B cell (primary cell): Measurements from ENCODE around the gene PCP4. TPM values are rescaled to one million over a fixed set of nuclear protein-coding genes. Genes with fewer than 3 reads are reported as not detected.

ENCODE experiments used
- ATAC-seq: fragments of 200-7000 bp; cut with Tn5 transposase; one replicate; pipeline ENCODE4 v1.10.0; 2021; ENCODE audit warnings: low read depth, mild to moderate bottlenecking, moderate number of reproducible peaks, moderate library complexity
- CTCF ChIA-PET: fragments of 350-600 bp; sonication (Branson Sonifier 250); formaldehyde crosslinking; loops from one replicate; lab custom pipeline; 2021; ENCODE audit warnings: antibody characterized with exemption, inconsistent platforms; lab: Charles Lee
- POLR2A ChIA-PET: fragments of 350-600 bp; sonication (Branson Sonifier 250); formaldehyde crosslinking; loops from one replicate; lab custom pipeline; 2021; ENCODE audit warnings: antibody characterized with exemption; lab: Charles Lee
- DNase-seq: peaks from one replicate; pipeline ENCODE4 v3.0.0; 2013
- H2AFZ ChIP-seq: 2 replicates; pipeline ENCODE4 v1.6.1; 2012; ENCODE audit warnings: mild to moderate bottlenecking, low read depth, low read length; ENCODE audit not compliant: insufficient read depth, poor library complexity, severe bottlenecking
- H3K27ac ChIP-seq, 2 donors: 1 replicate in 1 of 2; 2 replicates in 1 of 2; pipeline ENCODE4 v1.5.1; 2012 to 2013; ENCODE audit warnings: low read length in 2 of 2, mild to moderate bottlenecking in 2 of 2, moderate library complexity in 1 of 2
- H3K27me3 ChIP-seq, 4 experiments: fragments of 200-600 bp in 1 of 4; sonication (generic) in 1 of 4; replicated peaks in 1 of 4; 1 replicate in 2 of 4; 2 replicates in 2 of 4; pipeline versions ENCODE4 v1.6.1 to v1.7.0; 2013 to 2016; ENCODE audit warnings: low read length in 3 of 4, mild to moderate bottlenecking in 2 of 4, mixed read lengths in 1 of 4, moderate library complexity in 1 of 4; ENCODE audit not compliant: insufficient read depth in 4 of 4, control insufficient read depth in 3 of 4; ENCODE audit errors: control extremely low read depth in 1 of 4
- H3K36me3 ChIP-seq, 2 experiments: replicated peaks in 1 of 2; 1 replicate in 1 of 2; 2 replicates in 1 of 2; pipeline versions ENCODE4 v1.6.1 to v1.7.1; 2013; ENCODE audit warnings: low read length in 1 of 2; ENCODE audit not compliant: insufficient read depth in 2 of 2, control insufficient read depth in 1 of 2; ENCODE audit errors: control extremely low read depth in 1 of 2, extremely low read depth in 1 of 2
- H3K4me1 ChIP-seq, 2 donors: fragments of 200-600 bp in 1 of 2; sonication (generic) in 1 of 2; 1 replicate in 1 of 2; 2 replicates in 1 of 2; pipeline versions ENCODE4 v1.5.1 to v1.6.1; 2013 to 2017; ENCODE audit warnings: low read length in 2 of 2; ENCODE audit not compliant: control insufficient read depth in 2 of 2, insufficient read depth in 2 of 2
- H3K4me2 ChIP-seq: replicated peaks from 2 replicates; pipeline ENCODE3; 2012; ENCODE audit warnings: mild to moderate bottlenecking, low read depth, low read length; ENCODE audit not compliant: poor library complexity, severe bottlenecking
- H3K4me3 ChIP-seq, 5 experiments: fragments of 200-600 bp in 1 of 5; sonication (generic) in 1 of 5; 1 replicate in 3 of 5; 2 replicates in 2 of 5; pipeline versions ENCODE4 v1.5.1 to v1.7.0; 2011 to 2016; ENCODE audit warnings: low read length in 4 of 5, mild to moderate bottlenecking in 4 of 5, low read depth in 2 of 5, control low read depth in 1 of 5, moderate library complexity in 1 of 5; ENCODE audit not compliant: insufficient read depth in 1 of 5; ENCODE audit errors: control extremely low read depth in 1 of 5, extremely low read depth in 1 of 5
- H3K79me2 ChIP-seq: fragments of 200-600 bp; sonication (generic); one replicate; pipeline ENCODE4 v1.6.0; 2016; ENCODE audit warnings: low read length; ENCODE audit not compliant: control insufficient read depth, insufficient read depth
- H3K9ac ChIP-seq: fragments of 200-600 bp; sonication (generic); 2 replicates; pipeline ENCODE4 v1.6.1; 2017; ENCODE audit warnings: mild to moderate bottlenecking, low read length, moderate library complexity
- H3K9me3 ChIP-seq, 3 donors: one replicate each; pipeline versions ENCODE4 v1.6.1 to v1.7.1; 2013; ENCODE audit warnings: low read length in 2 of 3; ENCODE audit not compliant: control insufficient read depth in 2 of 3, insufficient read depth in 1 of 3; ENCODE audit errors: control extremely low read depth in 1 of 3
- H4K20me1 ChIP-seq: 2 replicates; pipeline ENCODE4 v1.6.0; 2012; ENCODE audit warnings: mild to moderate bottlenecking, low read length; ENCODE audit not compliant: insufficient read depth, control insufficient read depth, poor library complexity, severe bottlenecking
- H3K27ac Mint-ChIP-seq: one replicate; pipeline ENCODE4 v1.8.0; 2021; ENCODE audit warnings: mixed read lengths
- H3K27me3 Mint-ChIP-seq: one replicate; pipeline ENCODE4 v1.8.0; 2021; ENCODE audit warnings: mixed read lengths
- H3K4me1 Mint-ChIP-seq: one replicate; pipeline ENCODE4 v1.8.0; 2021; ENCODE audit warnings: mixed read lengths
- H3K4me3 Mint-ChIP-seq: one replicate; pipeline ENCODE4 v1.8.0; 2021; ENCODE audit warnings: mixed read lengths
- H3K9me3 Mint-ChIP-seq: one replicate; pipeline ENCODE4 v1.8.0; 2022; ENCODE audit warnings: mixed read lengths; ENCODE audit not compliant: insufficient read depth
- CTCF ChIP-seq: fragments of 200-600 bp; IDR thresholded peaks from one replicate; pipeline ENCODE4 v1.8.0; 2022; ENCODE audit warnings: antibody characterized with exemption, mild to moderate bottlenecking
- EZH2 ChIP-seq: IDR thresholded peaks from 2 replicates; pipeline ENCODE4 v1.6.1; 2012; ENCODE audit warnings: borderline replicate concordance, low read depth, mild to moderate bottlenecking, moderate library complexity, low read length; ENCODE audit not compliant: insufficient read depth, poor library complexity, severe bottlenecking
- WGBS: methylation state at CpG from one replicate; pipeline ENCODE4 v1.1.5; 2013; ENCODE audit warnings: missing lambda C conversion rate; ENCODE audit not compliant: insufficient coverage; 5-methylcytosine and 5-hydroxymethylcytosine counted together
- intact Hi-C: fragments of 100-400 bp; cut with micrococcal nuclease; formaldehyde crosslinking; loops from one replicate; pipeline ENCODE4 v1.10.0; 2022
- polyA plus RNA-seq: library from polyadenylated mRNA; depleted of rRNA; stranded (reverse); fragments of >200 nt; gene quantifications from 2 replicates; pipeline ENCODE4 v1.2.3, GENCODE V29; 2012
- total RNA-seq, 2 donors: library from RNA; stranded (reverse); fragments of 120-200 nt in 1 of 2; gene quantifications; 1 replicate in 1 of 2; 2 replicates in 1 of 2; pipeline versions ENCODE4 v1.2.3 to v1.2.4, GENCODE V29; 2013 to 2022

PCP4 gene
- total and polyA plus RNA-seq, 2 donors (not counting 1 experiment from before 2014, with no cell fraction given) = not detected

- DNase-seq (no peak), ATAC-seq (no peak)
- ChIA-PET CTCF (no interaction called here), POLR2A (no interaction called here)
- H3K4me3 ChIP-seq = no peak overlapping the region
- Mint-ChIP-seq H3K27me3 (peaks cover 3% of the 10 kb centered on the region), H3K27ac (no peak overlapping the region), H3K4me3 (no peak overlapping the region), H3K4me1 (no peaks in the 10 kb centered on the region), H3K9me3 (no peaks in the 10 kb centered on the region)
- H4K20me1 ChIP-seq = no peaks in the 10 kb centered on the region
- no peak overlapping the region for H2AFZ ChIP-seq
- H3K9ac ChIP-seq = no peak overlapping the region
- H3K4me2 ChIP-seq = no peak overlapping the region
- WGBS = 80% methylated on average over 10 of the region's 11 CpGs
- H3K27ac ChIP-seq = no peak overlapping the region
- H3K36me3 ChIP-seq = no peaks in the 10 kb centered on the region
- peaks cover 0 to 8% (median 0%) of the 10 kb centered on the region in 3 donors for H3K9me3 ChIP-seq
- peaks cover 0 to 3% of the 10 kb centered on the region in 2 donors for H3K4me1 ChIP-seq
- no peaks in the 10 kb centered on the region for H3K27me3 ChIP-seq
- no peaks in the 10 kb centered on the region for H3K79me2 ChIP-seq
- no peak for TF ChIP-seq CTCF
- no peak for TF ChIP-seq EZH2
- intact Hi-C loops = no loop called here
These were observed 2.0 kb downstream of the PCP4 start for GRCh38 chr21:39869141-39869818.

- Mint-ChIP-seq H3K27me3 (no peaks in the 10 kb centered on the region), H3K27ac (no peak overlapping the region), H3K4me1 (no peaks in the 10 kb centered on the region), H3K9me3 (peaks cover 3% of the 10 kb centered on the region), H3K4me3 (no peak overlapping the region)
- no peak for TF ChIP-seq EZH2
- TF ChIP-seq CTCF = no peak
- ChIA-PET POLR2A (no interaction called here), CTCF (no interaction called here)
- Histone ChIP-seq H3K4me2 (no peak overlapping the region), H3K4me1 (no peaks in the 10 kb centered on the region), H4K20me1 (no peaks in the 10 kb centered on the region), H3K79me2 (no peaks in the 10 kb centered on the region), H3K36me3 (no peaks in the 10 kb centered on the region), H3K27me3 (no peaks in the 10 kb centered on the region), H2AFZ (no peak overlapping the region), H3K9ac (no peak overlapping the region), H3K4me3 (no peak overlapping the region), H3K27ac (no peak overlapping the region), H3K9me3 (peaks cover 0 to 8% (median 0%) of the 10 kb centered on the region in 3 donors)
- ATAC-seq = no peak
- intact Hi-C loops = no loop called here
- DNase-seq = no peak
- WGBS = no CpG with 5 or more reads among the region's 1 CpG
These were observed 6.4 kb downstream of the PCP4 start for GRCh38 chr21:39873687-39874086.
